ENCODE results near the gene PARP14.
A peak's percentile ranks its signal among the peaks of the same experiment; 100 is the strongest.
"Not testable (repeated sequence)": the region's sequence is repeated elsewhere in the genome, so short reads cannot be mapped to it uniquely, and the experiment has no call there.

PARP14 gene

GRCh38 chr3:122674339-122674738 is 6.3 kb upstream of the PARP14 start:
- DNase-seq = no peak
- intact Hi-C loops (cut with DNase I) = no loop called here

GRCh38 chr3:122676759-122677158 is 3.9 kb upstream of the PARP14 start:
- intact Hi-C loops (cut with DNase I) = no loop called here
- DNase-seq = no peak

- intact Hi-C loops (cut with DNase I) = no loop called here
- DNase-seq = no peak
These were observed 3.4 kb upstream of the PARP14 start for GRCh38 chr3:122677216-122677615.

DNA sequence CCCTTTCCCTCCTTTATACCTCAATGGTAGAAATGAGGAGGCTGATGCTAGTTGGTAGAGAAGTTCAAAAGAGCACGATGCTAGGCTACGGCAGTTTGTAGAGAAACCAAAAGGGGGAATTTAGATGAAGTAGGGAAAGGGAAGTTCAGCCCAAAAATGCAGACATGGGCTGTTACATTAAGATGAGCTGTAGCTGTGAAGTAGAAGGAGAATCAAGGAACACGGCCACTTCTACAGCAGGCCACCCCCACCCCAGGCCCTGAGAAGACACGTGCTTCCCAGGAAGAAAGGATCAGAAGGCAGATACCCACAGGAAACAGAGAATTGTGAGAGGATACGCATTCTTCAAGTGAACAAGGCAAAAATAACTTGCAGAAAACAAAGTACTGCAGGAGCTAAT is 2.1 kb upstream of the PARP14 start:
- intact Hi-C loops (cut with DNase I) = loop anchor here (1.0 to 2.0 kb wide), 3 partner anchors 118 to 1132 kb away; no protein-coding TSS in a partner anchor
- DNase-seq = no peak

GRCh38 chr3:122679085-122679881 is 1.4 kb upstream of the PARP14 start:
- intact Hi-C loops (cut with DNase I) = loop anchor here (1.0 to 2.0 kb wide), 3 partner anchors 118 to 1132 kb away; no protein-coding TSS in a partner anchor

DNA sequence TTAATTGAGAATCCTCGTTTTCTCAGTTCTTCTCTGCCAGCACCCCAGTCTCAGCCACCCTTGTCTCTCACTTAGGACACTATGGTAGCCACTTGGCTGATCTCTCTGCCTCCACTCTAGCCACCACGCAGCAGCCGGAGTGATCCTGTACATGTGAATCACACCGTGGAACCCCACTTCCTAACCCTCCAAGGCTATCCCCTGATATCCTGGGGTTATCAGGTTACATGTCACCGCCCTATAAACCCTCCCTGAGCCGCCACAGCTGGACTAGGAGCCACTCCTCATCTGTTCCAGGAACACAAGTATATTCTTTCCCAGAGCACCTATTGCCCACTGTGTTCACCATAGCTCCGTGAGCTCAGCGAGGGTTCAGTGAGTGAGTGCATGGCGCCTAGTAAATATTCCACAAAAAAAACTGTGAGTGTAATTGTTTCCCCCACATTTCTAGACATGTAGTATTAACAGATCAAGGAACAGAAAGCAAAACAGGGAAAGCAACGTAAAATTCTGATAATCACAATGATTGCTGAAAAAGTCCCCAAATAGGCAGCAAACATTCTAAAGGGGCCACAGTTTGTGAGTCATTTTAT is 661 bp upstream of the PARP14 start:
- intact Hi-C loops (cut with DNase I) = loop anchor here (1.0 to 2.0 kb wide), 3 partner anchors 119 to 1133 kb away; no protein-coding TSS in a partner anchor
- no peak for DNase-seq

More at GRCh38 chr3:122679085-122679881, 1.4 kb upstream of the PARP14 start:
- DNase-seq = peak; percentile 47 to 94 (median 69)

DNA sequence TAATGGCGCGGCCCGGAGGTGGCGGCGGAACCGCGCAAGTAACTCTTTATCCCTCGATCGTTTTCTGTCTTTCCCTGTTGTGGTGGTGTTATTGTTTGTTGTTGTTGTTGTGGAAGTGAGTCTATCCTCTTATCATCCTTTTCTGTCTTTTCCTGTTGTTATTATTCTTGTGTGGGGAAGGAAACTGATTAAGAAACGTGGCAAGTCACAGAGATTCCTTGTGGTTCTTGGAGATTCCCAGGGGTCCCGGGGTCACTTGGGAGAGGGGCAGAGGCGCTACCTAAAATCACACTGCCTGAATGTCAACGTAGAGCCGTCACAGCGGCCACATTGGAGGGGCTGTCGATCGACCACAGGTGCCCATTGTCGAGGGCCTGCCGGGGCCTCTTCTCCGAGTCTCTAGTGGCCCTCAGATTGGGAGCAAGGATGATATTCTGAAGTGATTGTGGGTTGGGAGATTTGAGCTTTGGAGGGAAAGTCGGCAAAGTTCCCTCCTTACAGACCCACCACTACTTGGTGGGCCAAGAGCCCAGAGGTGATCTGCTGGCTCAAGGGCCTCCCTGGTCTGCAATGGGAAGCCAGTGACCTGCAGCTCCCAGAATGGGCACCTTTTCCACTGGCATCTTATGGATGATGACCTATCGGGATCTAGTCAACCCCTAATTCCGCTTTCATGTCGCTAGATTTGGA is 790 bp downstream of the PARP14 start:
- intact Hi-C loops (cut with DNase I) = no loop called here
- DNase-seq = no peak

GRCh38 chr3:122681974-122682409 is 1.4 kb downstream of the PARP14 start:
- intact Hi-C loops (cut with DNase I) = no loop called here
- no peak for DNase-seq

DNA sequence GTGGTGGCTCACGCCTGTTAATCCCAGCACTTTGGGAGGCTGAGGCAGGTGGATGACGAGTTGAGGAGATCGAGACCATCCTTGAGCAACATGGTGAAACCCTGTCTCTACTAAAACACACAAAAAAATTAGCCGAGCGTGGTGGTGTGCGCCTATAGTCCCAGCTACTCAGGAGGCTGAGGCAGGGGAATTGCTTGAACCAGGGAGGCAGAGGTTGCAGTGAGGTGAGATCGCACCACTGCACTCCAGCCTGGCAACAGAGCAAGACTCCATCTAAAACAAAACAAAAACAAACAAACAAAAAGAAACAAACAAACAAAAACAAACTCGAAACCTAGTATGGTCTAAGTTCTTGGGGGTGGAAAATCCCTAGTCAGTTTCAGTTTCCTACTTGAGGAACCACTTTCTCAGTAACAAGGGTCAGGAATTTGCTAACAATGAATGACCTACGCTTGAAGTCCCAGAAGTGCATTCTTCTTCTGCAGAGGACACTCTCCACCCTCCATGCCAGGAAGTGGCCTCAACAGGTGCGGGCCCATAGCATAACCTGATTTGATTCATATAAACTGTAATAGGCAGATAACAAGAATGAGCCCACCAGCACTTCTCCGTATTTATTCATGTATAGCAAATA is 2.3 kb downstream of the PARP14 start:
- intact Hi-C loops (cut with DNase I); DNase-seq: not testable (repeated sequence)

DNA sequence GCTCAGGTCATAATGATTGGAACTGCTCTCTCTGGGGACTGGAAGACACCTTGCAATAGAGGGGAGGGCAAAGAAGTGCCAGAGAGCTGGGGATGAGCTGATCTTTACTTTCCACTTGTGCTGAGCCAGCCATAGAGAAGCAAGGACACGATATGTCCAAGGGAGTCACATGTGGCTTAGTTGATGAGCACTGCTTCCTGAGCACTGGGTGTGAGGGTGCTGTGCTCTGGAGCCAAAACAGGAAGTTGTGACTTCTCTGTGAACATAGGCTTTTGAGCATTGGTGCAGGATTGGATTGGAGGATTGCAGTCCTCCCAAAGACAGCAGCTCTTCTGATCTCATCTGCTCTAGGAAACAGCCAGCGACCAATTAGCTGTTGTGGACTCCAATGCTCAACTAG is 6.7 kb downstream of the PARP14 start:
- intact Hi-C loops (cut with DNase I) = no loop called here

GRCh38 chr3:122688996-122689395 is 8.4 kb downstream of the PARP14 start:
- intact Hi-C loops (cut with DNase I) = no loop called here
- DNase-seq = no peak

More for the DNA sequence above, 6.7 kb downstream of the PARP14 start:
- no peak for DNase-seq

GRCh38 chr3:122689587-122689986 is 8.9 kb downstream of the PARP14 start:
- intact Hi-C loops (cut with DNase I) = no loop called here
- DNase-seq = no peak

GRCh38 chr3:122690096-122690495 is 9.5 kb downstream of the PARP14 start:
- intact Hi-C loops (cut with DNase I) = no loop called here
- DNase-seq = no peak

DNA sequence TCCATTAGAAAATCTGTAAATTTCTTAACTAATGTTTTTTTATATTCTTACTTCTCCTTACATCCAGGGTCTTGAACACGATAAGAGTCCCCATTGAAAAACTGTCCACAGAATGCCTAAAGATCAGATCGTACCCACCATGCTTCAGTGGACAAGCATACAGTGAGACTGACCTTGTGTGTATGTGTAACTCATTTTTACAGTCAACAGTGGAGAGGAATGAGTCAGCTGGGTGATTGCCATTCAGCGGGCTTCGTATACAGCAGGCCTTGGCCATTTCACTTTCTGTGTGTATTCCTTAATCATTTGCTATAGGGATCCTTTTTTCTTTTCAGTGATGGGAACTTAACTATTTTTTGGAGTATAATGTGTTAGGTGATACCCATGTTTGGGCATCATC is 10.6 kb downstream of the PARP14 start:
- intact Hi-C loops (cut with DNase I) = no loop called here
- no peak for DNase-seq

DNA sequence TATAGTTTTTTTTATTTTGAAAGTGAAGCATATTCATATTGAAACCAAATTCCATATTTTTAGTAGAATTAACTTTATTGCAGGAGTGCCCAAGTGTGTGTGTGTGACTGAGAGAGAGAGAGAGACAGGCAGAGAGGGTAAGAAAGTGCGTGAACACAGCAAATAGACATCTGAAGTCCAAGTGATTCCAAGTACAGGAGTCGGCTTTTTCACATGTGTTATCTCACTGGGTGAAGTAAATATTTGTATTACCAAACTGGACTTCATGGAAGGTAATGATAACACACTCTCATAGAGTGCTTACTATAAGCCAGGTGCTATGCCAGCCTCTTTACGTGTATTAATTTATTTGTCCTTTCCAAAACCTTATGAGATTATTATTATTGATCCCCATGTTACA is 12.0 kb downstream of the PARP14 start:
- DNase-seq = no peak
- intact Hi-C loops (cut with DNase I) = no loop called here

GRCh38 chr3:122694966-122695365 is 14.3 kb downstream of the PARP14 start:
- intact Hi-C loops (cut with DNase I) = no loop called here
- no peak for DNase-seq

DNA sequence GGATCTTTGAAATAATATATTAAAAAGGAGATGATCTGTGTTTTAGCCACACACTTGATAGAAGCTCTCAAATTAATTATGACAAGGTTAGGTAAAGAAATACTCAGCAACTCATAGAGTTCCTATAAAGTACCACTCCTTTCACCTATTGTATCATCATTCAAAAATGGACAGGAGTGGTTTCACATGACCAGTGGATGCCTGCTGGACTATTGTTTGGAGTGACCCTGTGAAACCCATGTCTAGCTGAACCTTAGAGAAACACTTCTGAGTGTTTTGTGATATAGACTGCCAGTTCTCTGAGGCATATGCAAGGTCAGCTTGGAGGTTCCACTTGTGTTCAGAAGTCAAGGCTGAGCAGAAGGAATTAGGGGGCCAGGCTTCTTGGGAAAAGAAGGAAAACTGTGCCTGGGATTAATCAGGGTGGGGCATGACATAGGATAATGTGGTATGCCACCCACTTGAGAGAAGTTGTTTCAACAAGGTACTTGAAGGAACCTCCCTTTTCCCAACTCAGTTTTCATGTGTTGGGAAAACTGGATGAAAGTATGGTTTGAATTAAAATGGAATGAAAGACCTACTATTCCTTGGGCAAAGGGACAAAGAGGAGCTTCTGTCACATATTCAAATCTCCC is 15.4 kb downstream of the PARP14 start:
- intact Hi-C loops (cut with DNase I) = no loop called here
- no peak for DNase-seq

DNA sequence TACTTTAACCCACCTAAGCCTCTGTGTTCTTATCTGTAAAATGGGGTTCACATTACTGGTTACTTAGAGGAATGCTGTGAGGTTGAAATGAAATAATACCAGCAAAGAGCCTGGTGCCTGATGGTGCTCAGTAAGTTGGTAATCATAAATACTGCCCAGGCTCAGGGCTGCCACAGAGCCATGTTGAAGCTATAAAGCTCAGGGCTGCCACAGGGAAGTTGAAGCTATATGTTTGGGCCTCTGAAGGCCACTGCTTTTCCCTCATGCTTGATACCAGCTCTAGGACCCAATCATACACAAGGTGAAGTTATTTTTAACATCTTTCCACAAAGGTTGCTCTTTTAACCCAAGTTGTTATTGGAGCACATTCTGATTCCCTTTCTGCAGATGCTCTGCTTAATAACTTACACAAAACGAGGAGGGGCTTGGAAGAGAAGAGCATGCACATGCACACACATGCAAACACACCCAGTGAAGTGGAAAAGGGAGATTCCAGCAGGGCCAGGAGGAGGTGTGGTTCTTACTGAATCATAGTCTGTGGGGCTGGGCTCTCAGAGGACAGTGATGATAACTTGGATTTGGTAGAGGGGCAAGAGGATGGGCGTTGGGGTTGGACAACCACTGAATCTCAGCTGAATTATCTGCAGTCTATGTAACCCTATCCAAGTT is 17.4 kb downstream of the PARP14 start:
- DNase-seq = no peak
- intact Hi-C loops (cut with DNase I) = no loop called here

DNA sequence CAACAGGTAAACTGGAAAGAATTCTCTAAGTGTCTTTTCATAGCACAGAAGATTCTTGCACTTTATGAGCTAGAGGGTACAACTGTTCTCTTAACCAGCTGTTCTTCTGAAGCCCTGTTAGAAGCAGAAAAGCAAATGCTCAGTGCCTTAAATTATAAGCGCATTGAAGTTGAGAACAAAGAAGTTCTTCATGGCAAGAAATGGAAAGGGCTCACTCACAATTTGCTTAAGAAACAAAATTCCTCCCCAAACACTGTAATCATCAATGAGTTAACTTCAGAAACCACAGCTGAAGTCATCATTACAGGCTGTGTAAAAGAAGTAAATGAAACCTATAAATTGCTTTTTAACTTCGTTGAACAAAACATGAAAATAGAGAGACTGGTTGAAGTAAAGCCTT is 19.6 kb downstream of the PARP14 start:
- intact Hi-C loops (cut with DNase I) = no loop called here
- DNase-seq = no peak

DNA sequence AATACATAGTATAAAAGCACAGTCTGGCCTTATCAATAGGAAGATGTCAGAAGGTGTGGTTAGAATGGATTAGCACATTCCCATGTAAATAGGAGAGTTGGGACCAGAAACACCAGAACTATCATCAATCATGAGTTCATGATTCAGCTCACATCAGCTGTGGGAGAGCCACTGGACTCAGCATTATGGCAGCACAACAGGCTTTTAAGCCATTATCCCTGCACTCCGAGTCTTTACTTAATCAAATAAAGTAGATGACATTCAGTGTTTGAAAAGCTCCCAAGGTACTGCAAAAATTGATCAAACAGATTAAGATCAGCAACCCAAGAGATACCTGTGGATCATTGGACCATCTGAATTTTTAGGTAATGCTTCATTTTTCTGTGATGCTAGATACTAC is 24.7 kb downstream of the PARP14 start:
- intact Hi-C loops (cut with DNase I) = no loop called here
- DNase-seq = no peak

Data from posterior cingulate gyrus (tissue), 11 donors.